NCI-H187 treated with DMSO at 0.1 percent for 48 hours (cell line): ENCODE data around the gene KRT72.

Source experiments
- DNase-seq: peaks from one replicate; lab custom pipeline; 2025; lab: John Stamatoyannopoulos, UW

KRT72 gene

GRCh38 chr12:52578469-52578868, 22.8 kb downstream of the KRT72 start:
- DNase-seq: no peak

- no peak for DNase-seq
Observed at GRCh38 chr12:52577316-52577715, 23.9 kb downstream of the KRT72 start.

- DNase-seq: no peak
Observed at GRCh38 chr12:52575948-52576347, 25.3 kb downstream of the KRT72 start.

GRCh38 chr12:52575256-52575655, 26.0 kb downstream of the KRT72 start:
- no peak for DNase-seq

- DNase-seq: no peak
Observed at GRCh38 chr12:52573743-52574142, 27.5 kb downstream of the KRT72 start, which contains the start of gene KRT74. Gene KRT74 (minus strand): TSS chr12:52573843. CDS start chr12:52573777, 66 bp downstream.

GRCh38 chr12:52573306-52573705, 28.0 kb downstream of the KRT72 start:
- DNase-seq: no peak

GRCh38 chr12:52570511-52570910, 30.8 kb downstream of the KRT72 start:
- DNase-seq: no peak

GRCh38 chr12:52568111-52568510, 33.2 kb downstream of the KRT72 start:
- DNase-seq: no peak

- DNase-seq: no peak
Observed at GRCh38 chr12:52566847-52567291, 34.4 kb downstream of the KRT72 start.

- DNase-seq: no peak
Observed at GRCh38 chr12:52564582-52564981, 36.7 kb downstream of the KRT72 start.

GRCh38 chr12:52561880-52562449, 39.3 kb downstream of the KRT72 start:
- DNase-seq: no peak

- no peak for DNase-seq
Observed at GRCh38 chr12:52559979-52560378, 41.3 kb downstream of the KRT72 start.

- DNase-seq: no peak
Observed at GRCh38 chr12:52558781-52559445, 42.4 kb downstream of the KRT72 start.

- no peak for DNase-seq
Observed at GRCh38 chr12:52557476-52557875, 43.8 kb downstream of the KRT72 start.

GRCh38 chr12:52555577-52555976, 45.7 kb downstream of the KRT72 start:
- no peak for DNase-seq

GRCh38 chr12:52552681-52553195, 48.5 kb downstream of the KRT72 start, which contains the start of gene KRT71:
Gene KRT71 (minus strand): TSS chr12:52553145. CDS start chr12:52553077, 68 bp downstream.
- no peak for DNase-seq

GRCh38 chr12:52552055-52552454, 49.2 kb downstream of the KRT72 start:
- no peak for DNase-seq

GRCh38 chr12:52551216-52551865, 49.9 kb downstream of the KRT72 start:
- no peak for DNase-seq

- DNase-seq: no peak
Observed at GRCh38 chr12:52546126-52546525, 55.1 kb downstream of the KRT72 start.

- no peak for DNase-seq
Observed at GRCh38 chr12:52543985-52544883, 57.0 kb downstream of the KRT72 start.

- no peak for DNase-seq
Observed at GRCh38 chr12:52542785-52543318, 58.4 kb downstream of the KRT72 start.

GRCh38 chr12:52542157-52542556, 59.1 kb downstream of the KRT72 start:
- DNase-seq: no peak
